ENCODE measurements around the gene SMCO1. TPM values are rescaled to one million over a fixed set of nuclear protein-coding genes. Genes with fewer than 3 reads are reported as not detected.
"Not testable (repeated sequence)": the region's sequence is repeated elsewhere in the genome, so short reads cannot be mapped to it uniquely, and the experiment has no call there.

SMCO1 gene
- total RNA-seq, 1 donor from 2014 or later = not detected

GRCh38 chr3:196492080-196492479, 23.1 kb downstream of the SMCO1 start:
- no peak for DNase-seq (ENCODE audit: low read depth)

GRCh38 chr3:196489747-196490146, 25.4 kb downstream of the SMCO1 start:
- DNase-seq (ENCODE audit: low read depth) = no peak

GRCh38 chr3:196486263-196486662, 28.9 kb downstream of the SMCO1 start:
- DNase-seq (ENCODE audit: low read depth) = no peak

GRCh38 chr3:196477678-196478077, 37.5 kb downstream of the SMCO1 start:
- DNase-seq (ENCODE audit: low read depth) = no peak

GRCh38 chr3:196472286-196472685, 42.9 kb downstream of the SMCO1 start:
- DNase-seq (ENCODE audit: low read depth) = no peak

- DNase-seq (ENCODE audit: low read depth) = no peak
Observed at GRCh38 chr3:196471551-196471950, 43.6 kb downstream of the SMCO1 start.

GRCh38 chr3:196470182-196470581, 45.0 kb downstream of the SMCO1 start:
- DNase-seq (ENCODE audit: low read depth) = not testable (repeated sequence)

GRCh38 chr3:196463804-196464203, 51.3 kb downstream of the SMCO1 start:
- no peak for DNase-seq (ENCODE audit: low read depth)

- DNase-seq (ENCODE audit: low read depth) = no peak
Observed at GRCh38 chr3:196463478-196463756, 51.7 kb downstream of the SMCO1 start.

- not testable (repeated sequence) for DNase-seq (ENCODE audit: low read depth)
Observed at GRCh38 chr3:196462680-196463477, 52.3 kb downstream of the SMCO1 start.

- DNase-seq (ENCODE audit: low read depth) = no peak
Observed at GRCh38 chr3:196458063-196458462, 57.1 kb downstream of the SMCO1 start.

GRCh38 chr3:196457470-196457869, 57.7 kb downstream of the SMCO1 start:
- not testable (repeated sequence) for DNase-seq (ENCODE audit: low read depth)

Other genes starting within 250 kb of the SMCO1 start
- 73.6 and 90.0 TPM in 2 replicates for gene PCYT1A, start 227.6 kb downstream of the SMCO1 start, total RNA-seq
- gene DYNLT2B, start 197.1 kb downstream of the SMCO1 start, total RNA-seq = 16.1 and 17.2 TPM in 2 replicates
- not detected in 2 replicates for gene TM4SF19, start 177.0 kb downstream of the SMCO1 start, total RNA-seq
- gene UBXN7, start 82.9 kb downstream of the SMCO1 start, total RNA-seq = 13.9 and 31.6 TPM in 2 replicates
- gene RNF168, start 11.6 kb downstream of the SMCO1 start, total RNA-seq = 11.3 and 14.1 TPM in 2 replicates
- 5.2 and 7.4 TPM in 2 replicates for gene WDR53, start 53.2 kb upstream of the SMCO1 start, total RNA-seq
- 11.3 and 13.7 TPM in 2 replicates for gene FBXO45, start 53.3 kb upstream of the SMCO1 start, total RNA-seq
- 0.20 and 1.9 TPM in 2 replicates for gene NRROS, start 124.3 kb upstream of the SMCO1 start, total RNA-seq
- gene CEP19, start 196.9 kb upstream of the SMCO1 start, total RNA-seq = 2.8 and 6.5 TPM in 2 replicates
- 17.7 and 33.0 TPM in 2 replicates for gene PIGX, start 197.0 kb upstream of the SMCO1 start, total RNA-seq
- gene PAK2, start 224.5 kb upstream of the SMCO1 start, total RNA-seq = 54.5 and 249 TPM in 2 replicates

Data from renal cortical epithelial cell (primary cell).